Mucosa of rectum (tissue), 2 donors: ENCODE results near the gene EVC.

ENCODE experiments used
- H3K27ac ChIP-seq, 2 donors: one replicate each; pipeline ENCODE4 v1.7.0; 2013; ENCODE audit warnings: inconsistent platforms in 2 of 2, low read depth in 2 of 2, low read length in 2 of 2
- H3K27me3 ChIP-seq, 2 donors: one replicate each; pipeline ENCODE4 v1.7.0; 2013; ENCODE audit warnings: low read length in 2 of 2; ENCODE audit not compliant: control insufficient read depth in 2 of 2, insufficient read depth in 2 of 2
- H3K36me3 ChIP-seq, 2 donors: one replicate each; pipeline ENCODE4 v1.7.0; 2013; ENCODE audit warnings: low read length in 2 of 2; ENCODE audit not compliant: control insufficient read depth in 2 of 2, insufficient read depth in 2 of 2
- H3K4me1 ChIP-seq, 2 donors: one replicate each; pipeline ENCODE4 v1.7.0; 2013; ENCODE audit warnings: low read length in 2 of 2, mild to moderate bottlenecking in 1 of 2; ENCODE audit not compliant: control insufficient read depth in 2 of 2, insufficient read depth in 2 of 2
- H3K4me3 ChIP-seq, 2 donors: one replicate each; pipeline ENCODE4 v1.7.0; 2013; ENCODE audit warnings: low read length in 2 of 2
- H3K9ac ChIP-seq, 2 donors: one replicate each; pipeline ENCODE4 v1.7.0; 2013; ENCODE audit warnings: low read length in 2 of 2, low read depth in 1 of 2, mild to moderate bottlenecking in 1 of 2
- H3K9me3 ChIP-seq, 2 donors: one replicate each; pipeline ENCODE4 v1.7.0; 2013; ENCODE audit warnings: low read length in 2 of 2; ENCODE audit not compliant: control insufficient read depth in 2 of 2
- donor health status: healthy.
- donor health status: Normal muscosa, but diverticular disease.

Gene EVC

GRCh38 chr4:5710961-5711478 lies at the start of gene EVC:
Gene EVC, plus strand, starts transcription at chr4:5711201. Its CDS starts 180 bp downstream, at chr4:5711381.
- H3K4me3 ChIP-seq, result peak within 1 kb of the TSS; percentile 48 to 57
- H3K27me3 ChIP-seq, result peaks cover 3 to 7% of the 10 kb centered on the region in 2 donors
- peaks cover 0 to 2% of the 10 kb centered on the region in 2 donors for H3K9me3 ChIP-seq
- peak within 1 kb of the TSS; percentile 38 to 56 for H3K27ac ChIP-seq
- H3K36me3 ChIP-seq, result no peaks in the 10 kb centered on the region
- no peak within 1 kb of the TSS for H3K9ac ChIP-seq
- H3K4me1 ChIP-seq, result peaks cover 0 to 2% of the 10 kb centered on the region in 2 donors

GRCh38 chr4:5661237-5661636 lies 49.8 kb upstream of the EVC start:
- no peaks in the 10 kb centered on the region for H3K27me3 ChIP-seq
- H3K4me1 ChIP-seq, result no peaks in the 10 kb centered on the region
- no peak overlapping the region for H3K4me3 ChIP-seq
- no peak overlapping the region for H3K27ac ChIP-seq
- no peak overlapping the region for H3K9ac ChIP-seq
- no peaks in the 10 kb centered on the region for H3K36me3 ChIP-seq
- no peaks in the 10 kb centered on the region for H3K9me3 ChIP-seq

- Histone ChIP-seq H3K4me3 (no peak overlapping the region), H3K36me3 (no peaks in the 10 kb centered on the region), H3K4me1 (no peaks in the 10 kb centered on the region), H3K9ac (no peak overlapping the region), H3K9me3 (no peaks in the 10 kb centered on the region), H3K27ac (no peak overlapping the region), H3K27me3 (no peaks in the 10 kb centered on the region)
Measured at GRCh38 chr4:5662555-5662954, 48.4 kb upstream of the EVC start.

GRCh38 chr4:5664778-5665177 lies 46.2 kb upstream of the EVC start:
- Histone ChIP-seq H3K9me3 (no peaks in the 10 kb centered on the region), H3K9ac (no peak overlapping the region), H3K27ac (no peak overlapping the region), H3K36me3 (no peaks in the 10 kb centered on the region), H3K4me1 (no peaks in the 10 kb centered on the region), H3K27me3 (no peaks in the 10 kb centered on the region), H3K4me3 (no peak overlapping the region)

- H3K36me3 ChIP-seq, result no peaks in the 10 kb centered on the region
- H3K4me3 ChIP-seq, result no peak overlapping the region
- no peaks in the 10 kb centered on the region for H3K27me3 ChIP-seq
- no peak overlapping the region for H3K9ac ChIP-seq
- no peaks in the 10 kb centered on the region for H3K4me1 ChIP-seq
- no peak overlapping the region for H3K27ac ChIP-seq
- peaks cover 0 to 3% of the 10 kb centered on the region in 2 donors for H3K9me3 ChIP-seq
Measured at GRCh38 chr4:5666741-5667140, 44.3 kb upstream of the EVC start.

- Histone ChIP-seq H3K27ac (no peak overlapping the region), H3K9me3 (no peaks in the 10 kb centered on the region), H3K27me3 (no peaks in the 10 kb centered on the region), H3K36me3 (no peaks in the 10 kb centered on the region), H3K4me1 (no peaks in the 10 kb centered on the region), H3K9ac (no peak overlapping the region), H3K4me3 (no peak overlapping the region)
Measured at GRCh38 chr4:5676763-5677162, 34.2 kb upstream of the EVC start.

- Histone ChIP-seq H3K27me3 (no peaks in the 10 kb centered on the region), H3K9me3 (no peaks in the 10 kb centered on the region), H3K4me3 (no peak overlapping the region), H3K4me1 (no peaks in the 10 kb centered on the region), H3K9ac (no peak overlapping the region), H3K36me3 (no peaks in the 10 kb centered on the region), H3K27ac (no peak overlapping the region)
Measured at GRCh38 chr4:5678977-5679376, 32.0 kb upstream of the EVC start.

GRCh38 chr4:5683566-5683965 lies 27.4 kb upstream of the EVC start:
- H3K27ac ChIP-seq, result no peak overlapping the region
- H3K27me3 ChIP-seq, result no peaks in the 10 kb centered on the region
- H3K4me3 ChIP-seq, result no peak overlapping the region
- H3K4me1 ChIP-seq, result no peaks in the 10 kb centered on the region
- peaks cover 2 to 11% of the 10 kb centered on the region in 2 donors for H3K36me3 ChIP-seq
- no peaks in the 10 kb centered on the region for H3K9me3 ChIP-seq
- H3K9ac ChIP-seq, result no peak overlapping the region

- Histone ChIP-seq H3K4me1 (no peaks in the 10 kb centered on the region), H3K4me3 (no peak overlapping the region), H3K9me3 (no peaks in the 10 kb centered on the region), H3K27me3 (no peaks in the 10 kb centered on the region), H3K36me3 (peaks cover 5 to 11% of the 10 kb centered on the region in 2 donors), H3K27ac (no peak overlapping the region), H3K9ac (no peak overlapping the region)
Measured at GRCh38 chr4:5685296-5685695, 25.7 kb upstream of the EVC start.

GRCh38 chr4:5686338-5686737 lies 24.7 kb upstream of the EVC start:
- no peak overlapping the region for H3K4me3 ChIP-seq
- no peaks in the 10 kb centered on the region for H3K4me1 ChIP-seq
- H3K9me3 ChIP-seq, result no peaks in the 10 kb centered on the region
- H3K36me3 ChIP-seq, result peaks cover 5 to 11% of the 10 kb centered on the region in 2 donors
- H3K27ac ChIP-seq, result no peak overlapping the region
- no peak overlapping the region for H3K9ac ChIP-seq
- H3K27me3 ChIP-seq, result no peaks in the 10 kb centered on the region

- no peak overlapping the region for H3K4me3 ChIP-seq
- H3K27ac ChIP-seq, result no peak overlapping the region
- no peak overlapping the region for H3K9ac ChIP-seq
- no peaks in the 10 kb centered on the region for H3K27me3 ChIP-seq
- no peaks in the 10 kb centered on the region for H3K9me3 ChIP-seq
- no peaks in the 10 kb centered on the region for H3K4me1 ChIP-seq
- peaks cover 5 to 11% of the 10 kb centered on the region in 2 donors for H3K36me3 ChIP-seq
Measured at GRCh38 chr4:5689065-5689464, 21.9 kb upstream of the EVC start.
